HepG2 (cell line): ENCODE measurements around the gene FAF1. TPM values are rescaled to one million over a fixed set of nuclear protein-coding genes. Genes with fewer than 3 reads are reported as not detected.

Source experiments
- ATAC-seq: fragments of 200-7000 bp; cut with Tn5 transposase; 3 replicates; pipeline ENCODE4 v1.9.1; 2020; ENCODE audit warnings: mild to moderate bottlenecking, moderate library complexity
- BruUV-seq: library from RNA; stranded (reverse); fragments of 400-500 nt; replicated peaks from 2 replicates; lab custom pipeline; 2021; lab: Mats Ljungman, UMichigan
- CTCF ChIA-PET: fragments of 300-600 bp; formaldehyde crosslinking; extraction: SDS; loops from one replicate; lab custom pipeline; 2021; ENCODE audit warnings: low total read pairs, inconsistent platforms, low intra/inter-chr PET ratio; lab: Yijun Ruan, JAX
- POLR2A ChIA-PET: fragments of 350-600 bp; sonication (Branson Sonifier 250); formaldehyde crosslinking; loops from one replicate; lab custom pipeline; 2020; ENCODE audit warnings: antibody characterized with exemption, inconsistent platforms; lab: Yijun Ruan, JAX
- DNase-seq: peaks from one replicate; pipeline ENCODE4 v3.0.0-alpha.2; 2015; ENCODE audit warnings: low spot score
- FAIRE-seq: peaks from 3 replicates; lab custom pipeline; 2011; peaks lifted over from hg19 to GRCh38; lab: Jason Lieb, UNC
- H2AFZ ChIP-seq: one replicate; pipeline ENCODE4 v1.6.1; 2011; ENCODE audit warnings: low read length, inconsistent platforms
- H3K27ac ChIP-seq: fragments of 300-600 bp; 3 replicates; pipeline ENCODE4 v1.8.0; 2011; ENCODE audit warnings: mixed run types, mild to moderate bottlenecking, mixed read lengths, low read length, inconsistent platforms; ENCODE audit not compliant: insufficient read depth; ENCODE audit errors: extremely low read length
- H3K27me3 ChIP-seq, 2 experiments: fragments of 200-600 bp in 1 of 2; 2 replicates in 1 of 2; 3 replicates in 1 of 2; pipeline versions ENCODE4 v1.6.0 to v1.8.0; 2011; ENCODE audit warnings: low read length in 2 of 2, mild to moderate bottlenecking in 2 of 2, moderate library complexity in 2 of 2, inconsistent platforms in 1 of 2; ENCODE audit not compliant: insufficient read depth in 2 of 2, control insufficient read depth in 1 of 2
- H3K36me3 ChIP-seq, 2 experiments: fragments of 200-600 bp in 1 of 2; replicated peaks in 1 of 2; 2 replicates in 1 of 2; 3 replicates in 1 of 2; pipeline versions ENCODE4 v1.5.1 to v1.8.0; 2011; ENCODE audit warnings: low read length in 2 of 2, inconsistent platforms in 1 of 2; ENCODE audit not compliant: insufficient read depth in 2 of 2, control insufficient read depth in 1 of 2
- H3K4me1 ChIP-seq: 2 replicates; pipeline ENCODE4 v1.5.1; 2012; ENCODE audit warnings: low read length, inconsistent platforms; ENCODE audit not compliant: insufficient read depth
- H3K4me2 ChIP-seq: 2 replicates; pipeline ENCODE4 v1.6.0; 2011; ENCODE audit warnings: low read depth, low read length, inconsistent platforms
- H3K4me3 ChIP-seq, 3 experiments: fragments of 200-600 bp in 1 of 3; sonication (generic), shearing (Covaris generic) in 1 of 3; replicated peaks in 1 of 3; 2 replicates each; pipeline ENCODE4 v1.5.1; 2011 to 2016; ENCODE audit warnings: low read length in 3 of 3, inconsistent platforms in 2 of 3, low read depth in 2 of 3, mild to moderate bottlenecking in 2 of 3, control low read depth in 1 of 3, mixed read lengths in 1 of 3; ENCODE audit not compliant: insufficient read depth in 1 of 3
- H3K79me2 ChIP-seq: one replicate; pipeline ENCODE4 v1.6.1; 2011; ENCODE audit warnings: low read length, inconsistent platforms; ENCODE audit not compliant: insufficient read depth
- H3K9ac ChIP-seq: 2 replicates; pipeline ENCODE4 v1.6.0; 2011; ENCODE audit warnings: mild to moderate bottlenecking, low read depth, low read length, inconsistent platforms; ENCODE audit not compliant: insufficient read depth
- H3K9me3 ChIP-seq: 2 replicates; pipeline ENCODE4 v1.5.1; 2012; ENCODE audit warnings: mild to moderate bottlenecking, low read length
- H4K20me1 ChIP-seq: 2 replicates; pipeline ENCODE4 v1.6.0; 2011; ENCODE audit warnings: inconsistent platforms, mild to moderate bottlenecking, low read length, moderate library complexity; ENCODE audit not compliant: insufficient read depth
- GMEB1 ChIP-seq: sonication (generic); formaldehyde crosslinking; IDR thresholded peaks from 2 replicates; pipeline ENCODE4 v1.5.1; 2020; ENCODE audit warnings: missing genetic modification reagents, mild to moderate bottlenecking, borderline replicate concordance
- NPAS2 ChIP-seq: sonication (generic); formaldehyde crosslinking; IDR thresholded peaks from 2 replicates; pipeline ENCODE4 v1.8.0; 2022; ENCODE audit warnings: mild to moderate bottlenecking, missing genetic modification reagents, borderline replicate concordance
- POLR2G ChIP-seq: fragments of 200-400 bp; formaldehyde crosslinking; IDR thresholded peaks from 2 replicates; pipeline ENCODE4 v1.6.1; 2018; ENCODE audit warnings: mild to moderate bottlenecking, low read depth, low read length, moderate library complexity
- PREB ChIP-seq: sonication (generic); formaldehyde crosslinking; IDR thresholded peaks from 2 replicates; pipeline ENCODE4 v1.4.0; 2020; ENCODE audit warnings: missing genetic modification reagents
- U2AF2 ChIP-seq: fragments of 200-400 bp; formaldehyde crosslinking; IDR thresholded peaks from 2 replicates; pipeline ENCODE4 v1.6.1; 2017; ENCODE audit warnings: low read depth, mild to moderate bottlenecking, low read length
- ZBTB14 ChIP-seq: sonication (generic); formaldehyde crosslinking; IDR thresholded peaks from 2 replicates; pipeline ENCODE4 v1.4.0; 2020; ENCODE audit warnings: missing genetic modification reagents
- ZNF101 ChIP-seq: sonication (generic); formaldehyde crosslinking; IDR thresholded peaks from 2 replicates; pipeline ENCODE4 v1.4.0; 2020; ENCODE audit warnings: mild to moderate bottlenecking, low read depth, missing genetic modification reagents, borderline replicate concordance
- ZNF138 ChIP-seq: sonication (generic); formaldehyde crosslinking; IDR thresholded peaks from 2 replicates; pipeline ENCODE4 v1.5.0; 2020; ENCODE audit warnings: mild to moderate bottlenecking, low read depth, missing genetic modification reagents
- ZNF18 ChIP-seq: sonication (generic); formaldehyde crosslinking; IDR thresholded peaks from 2 replicates; pipeline ENCODE4 v1.8.0; 2022; ENCODE audit warnings: mild to moderate bottlenecking, missing genetic modification reagents; ENCODE audit not compliant: insufficient replicate concordance
- ZNF180 ChIP-seq: sonication (generic); formaldehyde crosslinking; IDR thresholded peaks from 2 replicates; pipeline ENCODE4 v1.4.0; 2020; ENCODE audit warnings: low read depth, missing genetic modification reagents, borderline replicate concordance
- ZNF274 ChIP-seq: sonication (generic); formaldehyde crosslinking; IDR thresholded peaks from 2 replicates; pipeline ENCODE4 v1.5.1; 2020; ENCODE audit warnings: mild to moderate bottlenecking, missing genetic modification reagents
- ZNF598 ChIP-seq: sonication (generic); formaldehyde crosslinking; IDR thresholded peaks from 2 replicates; pipeline ENCODE4 v1.5.1; 2020; ENCODE audit warnings: mild to moderate bottlenecking, missing genetic modification reagents, borderline replicate concordance
- ZNF724P ChIP-seq: sonication (generic); formaldehyde crosslinking; IDR thresholded peaks from 2 replicates; pipeline ENCODE4 v1.8.0; 2022; ENCODE audit warnings: missing genetic modification reagents, borderline replicate concordance
- ZSCAN30 ChIP-seq: sonication (generic); formaldehyde crosslinking; IDR thresholded peaks from 2 replicates; pipeline ENCODE4 v1.5.0; 2020; ENCODE audit warnings: mild to moderate bottlenecking, missing genetic modification reagents
- ZZZ3 ChIP-seq: sonication (generic); formaldehyde crosslinking; IDR thresholded peaks from 2 replicates; pipeline ENCODE4 v1.4.0; 2020; ENCODE audit warnings: missing genetic modification reagents, mild to moderate bottlenecking, borderline replicate concordance
- WGBS: methylation state at CpG from one replicate; pipeline ENCODE4 v1.1.6; 2017; ENCODE audit warnings: low lambda C conversion rate; 5-methylcytosine and 5-hydroxymethylcytosine counted together
- in situ Hi-C: cut with HindIII; loops from 2 replicates; pipeline ENCODE4 v1.10.0; 2017; ENCODE audit warnings: low pct_unique_long_range_greater_than_20kb; ENCODE audit not compliant: extremely low pct_ligation_motif_present
- intact Hi-C: fragments of 100-400 bp; cut with micrococcal nuclease; formaldehyde crosslinking; loops from one replicate; pipeline ENCODE4 v1.10.0; 2022; ENCODE audit not compliant: unreplicated experiment
- polyA plus RNA-seq, 8 experiments: library from polyadenylated mRNA; depleted of rRNA in 3 of 8; stranded (reverse) in 7 of 8; unstranded in 1 of 8; fragments of >200 nt; fragmentation: Illumina TruSeq in 4 of 8; extraction: Trizol in 4 of 8; gene quantifications; 2 replicates each; pipeline versions ENCODE4 v1.2.1 to v1.2.3, GENCODE V29; 2011 to 2016; ENCODE audit warnings: low read depth in 4 of 8, missing spikeins in 1 of 8, mixed read lengths in 1 of 8; ENCODE audit not compliant: insufficient read depth in 1 of 8
- total RNA-seq, 5 experiments: library from RNA; depleted of rRNA; stranded (reverse); fragments of >200 nt; fragmentation: Illumina TruSeq; extraction: Trizol; gene quantifications; 2 replicates each; pipeline ENCODE4 v1.2.3, GENCODE V29; 2016; ENCODE audit warnings: low read depth in 1 of 5

The FAF1 gene
- total and polyA plus RNA-seq, 2 of the 13 experiments (the other 11 are each of a cell fraction or from before 2014, with no cell fraction given), result 19.4 to 63.3 TPM

GRCh38 chr1:50659107-50659662, 300.9 kb downstream of the FAF1 start:
- 89% methylated on average over 2 of the region's 2 CpGs for WGBS
- no peak for DNase-seq
- no peak overlapping the region for H3K4me3 ChIP-seq
- intact Hi-C loops, result no loop called here
- H2AFZ ChIP-seq, result no peak overlapping the region
- ChIA-PET CTCF (no interaction called here), POLR2A (no interaction called here)
- peaks cover 0 to 5% of the 10 kb centered on the region in 2 experiments; a peak in 1 of 5 replicates for H3K36me3 ChIP-seq
- peaks cover 12% of the 10 kb centered on the region for H3K4me1 ChIP-seq
- no peak for ATAC-seq
- BruUV-seq, result no TSS peak
- H3K9ac ChIP-seq, result no peak overlapping the region
- in situ Hi-C loops, result no loop called here
- FAIRE-seq, result no peak
- no peak overlapping the region for H3K4me2 ChIP-seq
- no peak overlapping the region for H3K27ac ChIP-seq
- no peaks in the 10 kb centered on the region for H3K9me3 ChIP-seq
- TF ChIP-seq PREB (no peak), ZNF598 (CRISPR knock-in tag) (no peak), ZNF101 (CRISPR knock-in tag) (no peak), ZNF274 (CRISPR knock-in tag) (no peak), ZSCAN30 (CRISPR knock-in tag) (no peak), U2AF2 (no peak), GMEB1 (CRISPR knock-in tag) (no peak), ZBTB14 (CRISPR knock-in tag) (no peak), NPAS2 (CRISPR knock-in tag) (no peak), ZNF724P (CRISPR knock-in tag) (no peak), POLR2G (no peak), ZNF180 (CRISPR knock-in tag) (no peak), ZZZ3 (no peak), ZNF18 (no peak), ZNF138 (CRISPR knock-in tag) (no peak)
- H3K27me3 ChIP-seq, result no peaks in the 10 kb centered on the region; a peak in 1 of 5 replicates
- no peaks in the 10 kb centered on the region for H3K79me2 ChIP-seq
- no peaks in the 10 kb centered on the region for H4K20me1 ChIP-seq
